ENCODE data around the gene NUBP2. TPM values are rescaled to one million over a fixed set of nuclear protein-coding genes. Genes with fewer than 3 reads are reported as not detected.
A peak's percentile ranks its signal among the peaks of the same experiment; 100 is the strongest.

NUBP2 gene
- total RNA-seq, 1 experiment from 2014 or later, result 65.3 TPM

DNA sequence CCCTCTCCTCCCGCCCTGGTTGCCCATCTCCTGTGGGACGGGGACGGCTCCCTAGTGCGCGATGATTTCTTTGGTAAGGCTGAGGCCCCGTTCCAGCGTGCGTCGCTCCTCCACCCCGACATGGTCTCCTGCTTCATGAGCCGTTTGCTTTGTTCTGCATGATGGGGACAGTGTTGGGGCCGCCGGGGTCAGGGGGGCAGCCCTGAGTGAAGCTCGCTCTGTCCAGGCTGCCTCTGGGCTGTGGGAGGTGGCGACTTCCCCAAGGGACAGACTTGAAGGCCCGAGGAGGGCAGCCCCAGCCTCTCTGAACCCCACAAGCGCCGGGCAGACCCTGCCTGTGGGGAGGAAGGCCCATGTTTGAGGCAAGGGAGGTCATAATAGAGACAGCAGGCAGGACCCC lies 23.8 kb upstream of the NUBP2 start:
- Histone ChIP-seq H3K4me3 (ENCODE audit: low read depth, low read length) (no peak overlapping the region), H3K4me1 (peaks cover 16% of the 10 kb centered on the region), H3K9me3 (no peaks in the 10 kb centered on the region), H3K27me3 (replicated peaks; ENCODE audit: control insufficient read depth, insufficient read depth, low read length) (no peaks in the 10 kb centered on the region), H3K36me3 (ENCODE audit: control insufficient read depth, insufficient read depth, low read length) (no peaks in the 10 kb centered on the region)
- H3K27me3 Mint-ChIP-seq (ENCODE audit: insufficient read depth, unreplicated experiment), result no peaks in the 10 kb centered on the region
- intact Hi-C loops (cut with micrococcal nuclease; ENCODE audit: unreplicated experiment), result no loop called here
- no TSS peak for BruUV-seq (replicated peaks)
- ChIA-PET POLR2A (no interaction called here), CTCF (no interaction called here)
- H3K9me3 Mint-ChIP-seq (ENCODE audit: unreplicated experiment), result no peaks in the 10 kb centered on the region
- peak overlapping the region; percentile 61 for H3K27ac Mint-ChIP-seq (ENCODE audit: unreplicated experiment)
- no peak for DNase-seq
- TF ChIP-seq, protein P1, sequence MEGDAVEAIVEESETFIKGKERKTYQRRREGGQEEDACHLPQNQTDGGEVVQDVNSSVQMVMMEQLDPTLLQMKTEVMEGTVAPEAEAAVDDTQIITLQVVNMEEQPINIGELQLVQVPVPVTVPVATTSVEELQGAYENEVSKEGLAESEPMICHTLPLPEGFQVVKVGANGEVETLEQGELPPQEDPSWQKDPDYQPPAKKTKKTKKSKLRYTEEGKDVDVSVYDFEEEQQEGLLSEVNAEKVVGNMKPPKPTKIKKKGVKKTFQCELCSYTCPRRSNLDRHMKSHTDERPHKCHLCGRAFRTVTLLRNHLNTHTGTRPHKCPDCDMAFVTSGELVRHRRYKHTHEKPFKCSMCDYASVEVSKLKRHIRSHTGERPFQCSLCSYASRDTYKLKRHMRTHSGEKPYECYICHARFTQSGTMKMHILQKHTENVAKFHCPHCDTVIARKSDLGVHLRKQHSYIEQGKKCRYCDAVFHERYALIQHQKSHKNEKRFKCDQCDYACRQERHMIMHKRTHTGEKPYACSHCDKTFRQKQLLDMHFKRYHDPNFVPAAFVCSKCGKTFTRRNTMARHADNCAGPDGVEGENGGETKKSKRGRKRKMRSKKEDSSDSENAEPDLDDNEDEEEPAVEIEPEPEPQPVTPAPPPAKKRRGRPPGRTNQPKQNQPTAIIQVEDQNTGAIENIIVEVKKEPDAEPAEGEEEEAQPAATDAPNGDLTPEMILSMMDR (IDR thresholded peaks at IDR 0.05; ENCODE audit: insufficient read depth in 1 of 2, low read depth in 1 of 2, low read length in 1 of 2, severe bottlenecking in 1 of 2, unreplicated experiment in 1 of 2), result no peak
- H3K4me3 Mint-ChIP-seq (ENCODE audit: unreplicated experiment), result no peak overlapping the region
- peaks cover 27% of the 10 kb centered on the region for H3K36me3 Mint-ChIP-seq (ENCODE audit: insufficient read depth, unreplicated experiment)
- peaks cover 7% of the 10 kb centered on the region for H3K4me1 Mint-ChIP-seq (ENCODE audit: low read depth, unreplicated experiment)

DNA sequence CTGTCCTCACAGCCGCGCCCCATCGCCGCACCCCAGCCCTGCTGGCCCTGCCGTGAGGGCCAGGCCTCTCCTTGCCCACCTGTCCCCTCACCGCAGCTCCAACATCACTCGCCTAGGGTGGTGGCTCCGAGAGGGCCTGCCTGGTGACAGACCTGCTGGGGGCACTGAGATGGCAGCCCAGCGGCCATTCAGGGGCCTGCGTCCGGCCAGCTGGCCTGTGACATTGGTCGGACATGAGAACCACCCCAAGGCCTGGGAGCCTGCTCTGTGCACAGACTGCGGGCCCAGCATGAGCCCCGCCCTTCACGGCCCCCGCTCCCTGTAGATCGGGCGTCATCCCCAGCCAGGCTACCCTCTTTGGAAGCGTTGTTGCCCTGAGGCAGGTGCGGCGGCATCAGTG lies 23.2 kb upstream of the NUBP2 start:
- TF ChIP-seq, protein P1 (IDR thresholded peaks at IDR 0.05; ENCODE audit: insufficient read depth in 1 of 2, low read depth in 1 of 2, low read length in 1 of 2, severe bottlenecking in 1 of 2, unreplicated experiment in 1 of 2), result no peak
- H3K4me3 Mint-ChIP-seq (ENCODE audit: unreplicated experiment), result no peak overlapping the region
- CTCF ChIA-PET, result no interaction called here
- POLR2A ChIA-PET, result no interaction called here
- H3K9me3 Mint-ChIP-seq (ENCODE audit: unreplicated experiment), result no peaks in the 10 kb centered on the region
- no peaks in the 10 kb centered on the region for H3K27me3 Mint-ChIP-seq (ENCODE audit: insufficient read depth, unreplicated experiment)
- no peak for DNase-seq
- H3K4me3 ChIP-seq (ENCODE audit: low read depth, low read length), result no peak overlapping the region
- no peaks in the 10 kb centered on the region for H3K36me3 ChIP-seq (ENCODE audit: control insufficient read depth, insufficient read depth, low read length)
- peaks cover 16% of the 10 kb centered on the region for H3K4me1 ChIP-seq
- H3K27me3 ChIP-seq (replicated peaks; ENCODE audit: control insufficient read depth, insufficient read depth, low read length), result no peaks in the 10 kb centered on the region
- BruUV-seq (replicated peaks), result no TSS peak
- peaks cover 27% of the 10 kb centered on the region for H3K36me3 Mint-ChIP-seq (ENCODE audit: insufficient read depth, unreplicated experiment)
- no peaks in the 10 kb centered on the region for H3K9me3 ChIP-seq
- peaks cover 7% of the 10 kb centered on the region for H3K4me1 Mint-ChIP-seq (ENCODE audit: low read depth, unreplicated experiment)
- H3K27ac Mint-ChIP-seq (ENCODE audit: unreplicated experiment), result no peak overlapping the region
- intact Hi-C loops (cut with micrococcal nuclease; ENCODE audit: unreplicated experiment), result no loop called here

DNA sequence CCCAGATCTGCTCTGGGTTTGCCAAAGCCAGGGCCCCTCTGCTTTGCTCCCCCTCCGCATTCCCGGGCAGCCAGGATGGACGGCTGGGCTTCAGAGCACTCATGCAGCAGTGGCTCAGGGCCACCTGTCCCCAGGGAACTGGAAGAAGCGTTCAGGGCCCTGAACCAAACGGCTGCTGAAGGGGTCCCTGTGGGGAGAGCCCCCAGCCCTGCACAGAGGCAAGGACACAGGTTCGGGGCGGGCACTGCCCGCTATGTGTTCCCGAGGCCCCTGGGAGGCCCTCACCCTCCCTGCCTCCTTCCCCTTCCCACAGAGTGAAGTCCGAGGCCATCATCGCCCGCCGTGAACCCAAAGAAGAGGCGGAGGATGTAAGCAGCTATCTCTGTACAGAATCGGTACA lies 21.8 kb upstream of the NUBP2 start:
- Mint-ChIP-seq H3K36me3 (ENCODE audit: insufficient read depth, unreplicated experiment) (peaks cover 24% of the 10 kb centered on the region), H3K9me3 (ENCODE audit: unreplicated experiment) (no peaks in the 10 kb centered on the region), H3K27me3 (ENCODE audit: insufficient read depth, unreplicated experiment) (no peaks in the 10 kb centered on the region), H3K4me3 (ENCODE audit: unreplicated experiment) (no peak overlapping the region), H3K4me1 (ENCODE audit: low read depth, unreplicated experiment) (peaks cover 7% of the 10 kb centered on the region), H3K27ac (ENCODE audit: unreplicated experiment) (no peak overlapping the region)
- TF ChIP-seq, protein P1 (IDR thresholded peaks at IDR 0.05; ENCODE audit: insufficient read depth in 1 of 2, low read depth in 1 of 2, low read length in 1 of 2, severe bottlenecking in 1 of 2, unreplicated experiment in 1 of 2), result no peak
- H3K4me3 ChIP-seq (ENCODE audit: low read depth, low read length), result no peak overlapping the region
- no peaks in the 10 kb centered on the region for H3K27me3 ChIP-seq (replicated peaks; ENCODE audit: control insufficient read depth, insufficient read depth, low read length)
- peaks cover 16% of the 10 kb centered on the region for H3K4me1 ChIP-seq
- CTCF ChIA-PET, result no interaction called here
- POLR2A ChIA-PET, result no interaction called here
- no peak for DNase-seq
- no peaks in the 10 kb centered on the region for H3K9me3 ChIP-seq
- no peaks in the 10 kb centered on the region for H3K36me3 ChIP-seq (ENCODE audit: control insufficient read depth, insufficient read depth, low read length)
- BruUV-seq (replicated peaks), result no TSS peak
- intact Hi-C loops (cut with micrococcal nuclease; ENCODE audit: unreplicated experiment), result no loop called here
